Measurements from ENCODE around the gene TTC3.

The TTC3 gene

GRCh38 chr21:37199057-37199924, 126.2 kb downstream of the TTC3 start:
- H3K9me3 ChIP-seq (ENCODE audit: insufficient read depth, low read depth, low read length) = no peaks in the 10 kb centered on the region
- no peaks in the 10 kb centered on the region for H3K9me2 ChIP-seq (replicated peaks; ENCODE audit: low read depth, low read length)
- H3K4me2 ChIP-seq (ENCODE audit: low read depth, low read length, poor library complexity, severe bottlenecking) = no peak overlapping the region
- H2AFZ ChIP-seq (ENCODE audit: low read length) = no peak overlapping the region
- H4K20me1 ChIP-seq (ENCODE audit: insufficient read depth, low read length, poor library complexity, severe bottlenecking) = no peaks in the 10 kb centered on the region
- no peaks in the 10 kb centered on the region for H3K79me2 ChIP-seq (ENCODE audit: insufficient read depth, low read length)
- TF ChIP-seq CTCF (conservative IDR thresholded peaks at IDR 0.05; ENCODE audit: low read length) = no peak
- TF ChIP-seq EZH2phosphoT487 (IDR thresholded peaks at IDR 0.05; ENCODE audit: borderline replicate concordance) = no peak
- no peaks in the 10 kb centered on the region for H3F3A ChIP-seq (ENCODE audit: low read depth)
- no peak overlapping the region for H3K9ac ChIP-seq (ENCODE audit: low read depth, low read length, poor library complexity, severe bottlenecking)
- H3K4me3 ChIP-seq (ENCODE audit: low read length, poor library complexity, severe bottlenecking) = no peak overlapping the region
- peaks cover 81% of the 10 kb centered on the region; the same call in 1 of the 2 replicates for H3K36me3 ChIP-seq (ENCODE audit: insufficient read depth, low read length)
- no peaks in the 10 kb centered on the region for H3K27me3 ChIP-seq (ENCODE audit: insufficient read depth, low read length, poor library complexity, severe bottlenecking)
- no peaks in the 10 kb centered on the region for H3K4me1 ChIP-seq (ENCODE audit: insufficient read depth, low read length, poor library complexity, severe bottlenecking)

GRCh38 chr21:37200641-37201480, 127.8 kb downstream of the TTC3 start:
- TF ChIP-seq EZH2phosphoT487 (IDR thresholded peaks at IDR 0.05; ENCODE audit: borderline replicate concordance) (no peak), CTCF (conservative IDR thresholded peaks at IDR 0.05; ENCODE audit: low read length) (no peak)
- Histone ChIP-seq H3K9me2 (replicated peaks; ENCODE audit: low read depth, low read length) (no peaks in the 10 kb centered on the region), H3K79me2 (ENCODE audit: insufficient read depth, low read length) (no peaks in the 10 kb centered on the region), H3K4me2 (ENCODE audit: low read depth, low read length, poor library complexity, severe bottlenecking) (no peak overlapping the region), H3K4me3 (ENCODE audit: low read length, poor library complexity, severe bottlenecking) (no peak overlapping the region), H3K4me1 (ENCODE audit: insufficient read depth, low read length, poor library complexity, severe bottlenecking) (no peaks in the 10 kb centered on the region), H2AFZ (ENCODE audit: low read length) (no peak overlapping the region), H3K36me3 (ENCODE audit: insufficient read depth, low read length) (peaks cover 67% of the 10 kb centered on the region; the same call in 1 of the 2 replicates), H3K9ac (ENCODE audit: low read depth, low read length, poor library complexity, severe bottlenecking) (no peak overlapping the region), H3K9me3 (ENCODE audit: insufficient read depth, low read depth, low read length) (no peaks in the 10 kb centered on the region), H4K20me1 (ENCODE audit: insufficient read depth, low read length, poor library complexity, severe bottlenecking) (no peaks in the 10 kb centered on the region), H3K27me3 (ENCODE audit: insufficient read depth, low read length, poor library complexity, severe bottlenecking) (no peaks in the 10 kb centered on the region), H3F3A (ENCODE audit: low read depth) (no peaks in the 10 kb centered on the region)

- peaks cover 56% of the 10 kb centered on the region; the same call in 1 of the 2 replicates for H3K36me3 ChIP-seq (ENCODE audit: insufficient read depth, low read length)
- H3K9ac ChIP-seq (ENCODE audit: low read depth, low read length, poor library complexity, severe bottlenecking) = no peak overlapping the region
- H2AFZ ChIP-seq (ENCODE audit: low read length) = no peak overlapping the region
Measured at GRCh38 chr21:37202221-37203110, 129.4 kb downstream of the TTC3 start.

More at GRCh38 chr21:37202221-37203110, 129.4 kb downstream of the TTC3 start:
- no peaks in the 10 kb centered on the region for H3K4me1 ChIP-seq (ENCODE audit: insufficient read depth, low read length, poor library complexity, severe bottlenecking)
- H3F3A ChIP-seq (ENCODE audit: low read depth) = no peaks in the 10 kb centered on the region
- no peaks in the 10 kb centered on the region for H3K79me2 ChIP-seq (ENCODE audit: insufficient read depth, low read length)
- no peak overlapping the region for H3K4me2 ChIP-seq (ENCODE audit: low read depth, low read length, poor library complexity, severe bottlenecking)
- H3K9me2 ChIP-seq (replicated peaks; ENCODE audit: low read depth, low read length) = no peaks in the 10 kb centered on the region
- no peaks in the 10 kb centered on the region for H3K9me3 ChIP-seq (ENCODE audit: insufficient read depth, low read depth, low read length)
- H3K4me3 ChIP-seq (ENCODE audit: low read length, poor library complexity, severe bottlenecking) = no peak overlapping the region
- H4K20me1 ChIP-seq (ENCODE audit: insufficient read depth, low read length, poor library complexity, severe bottlenecking) = no peaks in the 10 kb centered on the region
- TF ChIP-seq EZH2phosphoT487 (IDR thresholded peaks at IDR 0.05; ENCODE audit: borderline replicate concordance) = no peak
- no peak for TF ChIP-seq CTCF (conservative IDR thresholded peaks at IDR 0.05; ENCODE audit: low read length)
- H3K27me3 ChIP-seq (ENCODE audit: insufficient read depth, low read length, poor library complexity, severe bottlenecking) = no peaks in the 10 kb centered on the region
